HepG2 (cell line): Measurements from ENCODE around the gene RGS2. TPM values are rescaled to one million over a fixed set of nuclear protein-coding genes. Genes with fewer than 3 reads are reported as not detected.
A peak's percentile ranks its signal among the peaks of the same experiment; 100 is the strongest.

Experiments used
- BCL6 ChIP-seq: IDR thresholded peaks from 2 replicates; pipeline ENCODE4 v1.6.1; 2016; ENCODE audit warnings: missing genetic modification reagents, missing compliant biosample characterization
- CHD4 ChIP-seq: fragments of 200-600 bp; sonication (generic); IDR thresholded peaks from 2 replicates; pipeline ENCODE4 v1.7.0; 2017; ENCODE audit warnings: mild to moderate bottlenecking, low read length, borderline replicate concordance
- HOXA7 ChIP-seq: sonication (generic); formaldehyde crosslinking; IDR thresholded peaks from 2 replicates; pipeline ENCODE4 v1.8.1; 2022; ENCODE audit warnings: mild to moderate bottlenecking, missing genetic modification reagents, moderate library complexity
- NFIC ChIP-seq: IDR thresholded peaks from 2 replicates; pipeline ENCODE4 v1.6.1; 2012; ENCODE audit warnings: mild to moderate bottlenecking, low read length, inconsistent platforms
- PCBP1 ChIP-seq: fragments of 200-400 bp; formaldehyde crosslinking; IDR thresholded peaks from 2 replicates; pipeline ENCODE4 v1.6.1; 2017; ENCODE audit warnings: mild to moderate bottlenecking, low read depth, low read length, borderline replicate concordance
- TBP ChIP-seq: sonication (generic); formaldehyde crosslinking; IDR thresholded peaks from 2 replicates; pipeline ENCODE4 v1.5.0; 2020; ENCODE audit warnings: missing genetic modification reagents
- ZFP82 ChIP-seq: sonication (generic); formaldehyde crosslinking; IDR thresholded peaks from 2 replicates; pipeline ENCODE4 v1.5.1; 2020; ENCODE audit warnings: mild to moderate bottlenecking, missing genetic modification reagents, borderline replicate concordance
- ZMYM3 ChIP-seq: sonication (generic); formaldehyde crosslinking; IDR thresholded peaks from 2 replicates; pipeline ENCODE4 v1.5.1; 2020; ENCODE audit warnings: mild to moderate bottlenecking, missing genetic modification reagents
- ZNF446 ChIP-seq: sonication (generic); formaldehyde crosslinking; IDR thresholded peaks from 2 replicates; pipeline ENCODE4 v1.5.0; 2020; ENCODE audit warnings: mild to moderate bottlenecking, missing genetic modification reagents
- ZNF451 ChIP-seq: sonication (generic); formaldehyde crosslinking; IDR thresholded peaks from 2 replicates; pipeline ENCODE4 v1.5.0; 2020; ENCODE audit warnings: mild to moderate bottlenecking, missing genetic modification reagents
- ZNF558 ChIP-seq: sonication (generic); formaldehyde crosslinking; IDR thresholded peaks from 2 replicates; pipeline ENCODE4 v1.9.0; 2022; ENCODE audit warnings: mild to moderate bottlenecking, missing genetic modification reagents, borderline replicate concordance
- ZNF619 ChIP-seq: sonication (generic); formaldehyde crosslinking; IDR thresholded peaks from 2 replicates; pipeline ENCODE4 v1.4.0; 2020; ENCODE audit warnings: mild to moderate bottlenecking, missing genetic modification reagents
- ZNF629 ChIP-seq: sonication (generic); formaldehyde crosslinking; conservative IDR thresholded peaks from 2 replicates; pipeline ENCODE4 v1.5.0; 2020; ENCODE audit warnings: missing genetic modification reagents
- ZNF746 ChIP-seq: sonication (generic); formaldehyde crosslinking; IDR thresholded peaks from 2 replicates; pipeline ENCODE4 v1.8.0; 2022; ENCODE audit warnings: mild to moderate bottlenecking, missing genetic modification reagents
- ZNF850 ChIP-seq: sonication (generic); formaldehyde crosslinking; conservative IDR thresholded peaks from 2 replicates; pipeline ENCODE4 v1.9.0; 2021; ENCODE audit warnings: mild to moderate bottlenecking, missing genetic modification reagents
- polyA plus RNA-seq, 8 experiments: library from polyadenylated mRNA; depleted of rRNA in 3 of 8; stranded (reverse) in 7 of 8; unstranded in 1 of 8; fragments of >200 nt; fragmentation: Illumina TruSeq in 4 of 8; extraction: Trizol in 4 of 8; gene quantifications; 2 replicates each; pipeline versions ENCODE4 v1.2.1 to v1.2.3, GENCODE V29; 2011 to 2016; ENCODE audit warnings: low read depth in 4 of 8, missing spikeins in 1 of 8, mixed read lengths in 1 of 8; ENCODE audit not compliant: insufficient read depth in 1 of 8
- total RNA-seq, 5 experiments: library from RNA; depleted of rRNA; stranded (reverse); fragments of >200 nt; fragmentation: Illumina TruSeq; extraction: Trizol; gene quantifications; 2 replicates each; pipeline ENCODE4 v1.2.3, GENCODE V29; 2016; ENCODE audit warnings: low read depth in 1 of 5
- TF ChIP-seq, protein P1 (sequence below): IDR thresholded peaks from 2 replicates; pipeline ENCODE4 v1.6.1; 2012; ENCODE audit warnings: inconsistent platforms
- TF ChIP-seq, protein P2 (sequence below): sonication (generic); formaldehyde crosslinking; IDR thresholded peaks from 2 replicates; pipeline ENCODE4 v1.4.0; 2020; ENCODE audit warnings: mild to moderate bottlenecking, missing genetic modification reagents, borderline replicate concordance
- TF ChIP-seq, protein P3 (sequence below): sonication (generic); formaldehyde crosslinking; IDR thresholded peaks from 2 replicates; pipeline ENCODE4 v1.4.0; 2020; ENCODE audit warnings: missing genetic modification reagents, low read depth, mild to moderate bottlenecking, borderline replicate concordance
- TF ChIP-seq, protein P4 (sequence below): sonication (generic); formaldehyde crosslinking; IDR thresholded peaks from 2 replicates; pipeline ENCODE4 v1.4.0; 2020; ENCODE audit warnings: missing genetic modification reagents
- TF ChIP-seq, protein P5 (sequence below): sonication (generic); formaldehyde crosslinking; IDR thresholded peaks from 2 replicates; pipeline ENCODE4 v1.4.0; 2020; ENCODE audit warnings: missing genetic modification reagents
- TF ChIP-seq, protein P6 (sequence below): IDR thresholded peaks from 2 replicates; pipeline ENCODE4 v1.6.1; 2016; ENCODE audit warnings: control low read depth

Gene RGS2
- total and polyA plus RNA-seq, 2 of the 13 experiments (the other 11 are each of a cell fraction or from before 2014, with no cell fraction given), result 0.64 to 1.4 TPM

DNA sequence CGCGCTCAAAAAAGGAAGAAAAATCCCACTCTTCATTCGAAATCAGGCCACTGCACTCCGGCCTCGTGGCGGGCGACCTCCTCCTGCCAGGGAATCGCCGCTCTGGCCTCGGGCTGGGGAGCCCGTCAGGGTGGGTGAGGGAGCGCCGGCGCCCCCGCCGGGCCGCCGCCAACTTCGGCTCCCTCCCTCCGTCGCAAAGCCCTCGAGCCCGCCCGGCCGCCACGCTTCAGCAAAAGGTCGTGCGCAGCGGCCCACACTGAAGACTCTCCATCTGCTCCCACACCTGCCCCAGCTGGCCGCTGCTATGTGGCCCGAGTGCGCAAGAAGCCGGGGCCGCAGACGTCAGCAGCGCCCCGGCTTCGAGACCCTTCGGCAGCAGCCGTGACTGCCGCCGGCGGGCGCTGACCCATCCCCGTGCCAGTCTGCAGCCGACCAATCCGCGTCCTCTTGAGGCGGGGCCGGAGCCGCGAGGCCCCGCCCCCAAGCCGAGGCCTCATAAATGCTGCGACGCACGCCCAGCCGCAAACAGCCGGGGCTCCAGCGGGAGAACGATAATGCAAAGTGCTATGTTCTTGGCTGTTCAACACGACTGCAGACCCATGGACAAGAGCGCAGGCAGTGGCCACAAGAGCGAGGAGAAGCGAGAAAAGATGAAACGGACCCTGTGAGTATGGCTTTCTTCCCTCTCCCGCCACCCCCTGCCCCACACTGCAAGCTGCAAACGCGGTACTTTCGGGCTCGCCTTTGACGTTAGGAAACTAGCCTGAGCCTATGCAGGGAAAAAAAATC lies at the start of gene RGS2 (continued):
- TF ChIP-seq, protein P1, sequence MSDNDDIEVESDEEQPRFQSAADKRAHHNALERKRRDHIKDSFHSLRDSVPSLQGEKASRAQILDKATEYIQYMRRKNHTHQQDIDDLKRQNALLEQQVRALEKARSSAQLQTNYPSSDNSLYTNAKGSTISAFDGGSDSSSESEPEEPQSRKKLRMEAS, result peak; percentile 90
- TF ChIP-seq PCBP1 (no peak), NFIC (no peak), HOXA7 (CRISPR knock-in tag) (no peak), BCL6 (peak; percentile 51), ZNF619 (CRISPR knock-in tag) (no peak), ZNF746 (CRISPR knock-in tag) (peak; percentile 70), ZNF629 (CRISPR knock-in tag) (no peak; the same call in 1 of the 2 replicates), ZMYM3 (CRISPR knock-in tag) (peak; percentile 18; the same call in 1 of the 2 replicates), ZNF850 (CRISPR knock-in tag) (peak; percentile 83; the same call in 1 of the 2 replicates), ZNF446 (CRISPR knock-in tag) (no peak), ZNF451 (CRISPR knock-in tag) (peak; percentile 94; the same call in 1 of the 2 replicates), CHD4 (no peak), ZNF558 (no peak), ZFP82 (peak; percentile 91), TBP (CRISPR knock-in tag) (no peak)
- TF ChIP-seq, protein P2, sequence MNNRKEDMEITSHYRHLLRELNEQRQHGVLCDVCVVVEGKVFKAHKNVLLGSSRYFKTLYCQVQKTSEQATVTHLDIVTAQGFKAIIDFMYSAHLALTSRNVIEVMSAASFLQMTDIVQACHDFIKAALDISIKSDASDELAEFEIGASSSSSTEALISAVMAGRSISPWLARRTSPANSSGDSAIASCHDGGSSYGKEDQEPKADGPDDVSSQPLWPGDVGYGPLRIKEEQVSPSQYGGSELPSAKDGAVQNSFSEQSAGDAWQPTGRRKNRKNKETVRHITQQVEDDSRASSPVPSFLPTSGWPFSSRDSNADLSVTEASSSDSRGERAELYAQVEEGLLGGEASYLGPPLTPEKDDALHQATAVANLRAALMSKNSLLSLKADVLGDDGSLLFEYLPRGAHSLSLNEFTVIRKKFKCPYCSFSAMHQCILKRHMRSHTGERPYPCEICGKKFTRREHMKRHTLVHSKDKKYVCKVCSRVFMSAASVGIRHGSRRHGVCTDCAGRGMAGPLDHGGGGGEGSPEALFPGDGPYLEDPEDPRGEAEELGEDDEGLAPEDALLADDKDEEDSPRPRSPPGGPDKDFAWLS (CRISPR knock-in tag), result 0 out of 2 replicates have a peak, but pooled peaks have one; percentile 59
- TF ChIP-seq, protein P3, sequence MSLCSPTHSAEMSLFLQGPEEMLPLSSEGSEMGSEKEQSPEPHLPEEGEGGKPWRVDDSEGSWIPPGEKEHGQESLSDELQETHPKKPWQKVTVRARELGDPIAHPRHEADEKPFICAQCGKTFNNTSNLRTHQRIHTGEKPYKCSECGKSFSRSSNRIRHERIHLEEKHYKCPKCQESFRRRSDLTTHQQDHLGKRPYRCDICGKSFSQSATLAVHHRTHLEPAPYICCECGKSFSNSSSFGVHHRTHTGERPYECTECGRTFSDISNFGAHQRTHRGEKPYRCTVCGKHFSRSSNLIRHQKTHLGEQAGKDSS, result peak; percentile 81; the same call in 1 of the 2 replicates
- TF ChIP-seq, protein P4, sequence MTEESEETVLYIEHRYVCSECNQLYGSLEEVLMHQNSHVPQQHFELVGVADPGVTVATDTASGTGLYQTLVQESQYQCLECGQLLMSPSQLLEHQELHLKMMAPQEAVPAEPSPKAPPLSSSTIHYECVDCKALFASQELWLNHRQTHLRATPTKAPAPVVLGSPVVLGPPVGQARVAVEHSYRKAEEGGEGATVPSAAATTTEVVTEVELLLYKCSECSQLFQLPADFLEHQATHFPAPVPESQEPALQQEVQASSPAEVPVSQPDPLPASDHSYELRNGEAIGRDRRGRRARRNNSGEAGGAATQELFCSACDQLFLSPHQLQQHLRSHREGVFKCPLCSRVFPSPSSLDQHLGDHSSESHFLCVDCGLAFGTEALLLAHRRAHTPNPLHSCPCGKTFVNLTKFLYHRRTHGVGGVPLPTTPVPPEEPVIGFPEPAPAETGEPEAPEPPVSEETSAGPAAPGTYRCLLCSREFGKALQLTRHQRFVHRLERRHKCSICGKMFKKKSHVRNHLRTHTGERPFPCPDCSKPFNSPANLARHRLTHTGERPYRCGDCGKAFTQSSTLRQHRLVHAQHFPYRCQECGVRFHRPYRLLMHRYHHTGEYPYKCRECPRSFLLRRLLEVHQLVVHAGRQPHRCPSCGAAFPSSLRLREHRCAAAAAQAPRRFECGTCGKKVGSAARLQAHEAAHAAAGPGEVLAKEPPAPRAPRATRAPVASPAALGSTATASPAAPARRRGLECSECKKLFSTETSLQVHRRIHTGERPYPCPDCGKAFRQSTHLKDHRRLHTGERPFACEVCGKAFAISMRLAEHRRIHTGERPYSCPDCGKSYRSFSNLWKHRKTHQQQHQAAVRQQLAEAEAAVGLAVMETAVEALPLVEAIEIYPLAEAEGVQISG (CRISPR knock-in tag), result peak; percentile 82
- TF ChIP-seq, protein P5, sequence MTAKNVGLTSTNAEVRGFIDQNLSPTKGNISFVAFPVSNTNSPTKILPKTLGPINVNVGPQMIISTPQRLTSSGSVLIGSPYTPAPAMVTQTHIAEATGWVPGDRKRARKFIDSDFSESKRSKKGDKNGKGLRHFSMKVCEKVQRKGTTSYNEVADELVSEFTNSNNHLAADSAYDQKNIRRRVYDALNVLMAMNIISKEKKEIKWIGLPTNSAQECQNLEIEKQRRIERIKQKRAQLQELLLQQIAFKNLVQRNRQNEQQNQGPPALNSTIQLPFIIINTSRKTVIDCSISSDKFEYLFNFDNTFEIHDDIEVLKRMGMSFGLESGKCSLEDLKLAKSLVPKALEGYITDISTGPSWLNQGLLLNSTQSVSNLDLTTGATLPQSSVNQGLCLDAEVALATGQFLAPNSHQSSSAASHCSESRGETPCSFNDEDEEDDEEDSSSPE, result peak; percentile 77
- TF ChIP-seq, protein P6, sequence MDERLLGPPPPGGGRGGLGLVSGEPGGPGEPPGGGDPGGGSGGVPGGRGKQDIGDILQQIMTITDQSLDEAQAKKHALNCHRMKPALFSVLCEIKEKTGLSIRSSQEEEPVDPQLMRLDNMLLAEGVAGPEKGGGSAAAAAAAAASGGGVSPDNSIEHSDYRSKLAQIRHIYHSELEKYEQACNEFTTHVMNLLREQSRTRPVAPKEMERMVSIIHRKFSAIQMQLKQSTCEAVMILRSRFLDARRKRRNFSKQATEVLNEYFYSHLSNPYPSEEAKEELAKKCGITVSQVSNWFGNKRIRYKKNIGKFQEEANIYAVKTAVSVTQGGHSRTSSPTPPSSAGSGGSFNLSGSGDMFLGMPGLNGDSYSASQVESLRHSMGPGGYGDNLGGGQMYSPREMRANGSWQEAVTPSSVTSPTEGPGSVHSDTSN (CRISPR knock-in tag), result no peak
